Neural progenitor cell (in vitro differentiated cells): ENCODE data around the gene LRP2.

Experiments
- EZH2 ChIP-seq: fragments of 200-600 bp; sonication (generic); IDR thresholded peaks from 2 replicates; pipeline ENCODE4 v1.6.1; 2017; ENCODE audit warnings: antibody characterized with exemption, mild to moderate bottlenecking, moderate library complexity
- TF ChIP-seq, protein P1 (sequence below): fragments of 200-600 bp; sonication (generic); IDR thresholded peaks from 2 replicates; pipeline ENCODE4 v1.5.1; 2017; ENCODE audit warnings: antibody characterized with exemption, mild to moderate bottlenecking

DNA sequence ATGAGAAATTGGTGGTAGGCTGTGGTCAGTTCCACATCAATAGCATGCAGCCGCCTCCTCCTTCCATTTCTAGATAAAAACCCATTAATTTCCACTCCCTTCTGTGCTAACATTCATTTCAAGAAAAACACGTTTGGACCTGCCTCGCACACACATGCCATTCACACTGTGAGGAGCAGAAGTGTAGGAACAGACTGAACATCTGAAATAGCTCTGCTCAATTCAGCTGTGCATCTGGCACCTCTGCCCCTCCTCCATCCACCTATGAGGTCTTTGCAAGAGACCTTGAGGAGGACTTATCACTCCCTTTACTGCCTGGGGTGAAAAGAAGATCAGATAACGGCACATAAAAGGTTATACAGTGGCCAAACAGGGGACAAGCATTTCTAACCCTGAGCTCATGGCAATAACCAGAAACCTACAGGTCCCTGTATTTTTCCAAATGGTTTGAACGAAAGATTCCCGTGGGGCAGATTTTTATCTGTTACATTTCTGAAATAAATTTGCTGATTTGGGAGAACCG is 30.8 kb upstream of the LRP2 start:
- TF ChIP-seq, protein P1, sequence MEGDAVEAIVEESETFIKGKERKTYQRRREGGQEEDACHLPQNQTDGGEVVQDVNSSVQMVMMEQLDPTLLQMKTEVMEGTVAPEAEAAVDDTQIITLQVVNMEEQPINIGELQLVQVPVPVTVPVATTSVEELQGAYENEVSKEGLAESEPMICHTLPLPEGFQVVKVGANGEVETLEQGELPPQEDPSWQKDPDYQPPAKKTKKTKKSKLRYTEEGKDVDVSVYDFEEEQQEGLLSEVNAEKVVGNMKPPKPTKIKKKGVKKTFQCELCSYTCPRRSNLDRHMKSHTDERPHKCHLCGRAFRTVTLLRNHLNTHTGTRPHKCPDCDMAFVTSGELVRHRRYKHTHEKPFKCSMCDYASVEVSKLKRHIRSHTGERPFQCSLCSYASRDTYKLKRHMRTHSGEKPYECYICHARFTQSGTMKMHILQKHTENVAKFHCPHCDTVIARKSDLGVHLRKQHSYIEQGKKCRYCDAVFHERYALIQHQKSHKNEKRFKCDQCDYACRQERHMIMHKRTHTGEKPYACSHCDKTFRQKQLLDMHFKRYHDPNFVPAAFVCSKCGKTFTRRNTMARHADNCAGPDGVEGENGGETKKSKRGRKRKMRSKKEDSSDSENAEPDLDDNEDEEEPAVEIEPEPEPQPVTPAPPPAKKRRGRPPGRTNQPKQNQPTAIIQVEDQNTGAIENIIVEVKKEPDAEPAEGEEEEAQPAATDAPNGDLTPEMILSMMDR: no peak
- no peak for TF ChIP-seq EZH2
